ENCODE measurements around the gene MYORG. TPM values are rescaled to one million over a fixed set of nuclear protein-coding genes. Genes with fewer than 3 reads are reported as not detected.
A peak's percentile ranks its signal among the peaks of the same experiment; 100 is the strongest.
"Not testable (repeated sequence)": the region's sequence is repeated elsewhere in the genome, so short reads cannot be mapped to it uniquely, and the experiment has no call there.

The MYORG gene
- total RNA-seq, 1 donor from 2014 or later = 5.3 TPM

DNA sequence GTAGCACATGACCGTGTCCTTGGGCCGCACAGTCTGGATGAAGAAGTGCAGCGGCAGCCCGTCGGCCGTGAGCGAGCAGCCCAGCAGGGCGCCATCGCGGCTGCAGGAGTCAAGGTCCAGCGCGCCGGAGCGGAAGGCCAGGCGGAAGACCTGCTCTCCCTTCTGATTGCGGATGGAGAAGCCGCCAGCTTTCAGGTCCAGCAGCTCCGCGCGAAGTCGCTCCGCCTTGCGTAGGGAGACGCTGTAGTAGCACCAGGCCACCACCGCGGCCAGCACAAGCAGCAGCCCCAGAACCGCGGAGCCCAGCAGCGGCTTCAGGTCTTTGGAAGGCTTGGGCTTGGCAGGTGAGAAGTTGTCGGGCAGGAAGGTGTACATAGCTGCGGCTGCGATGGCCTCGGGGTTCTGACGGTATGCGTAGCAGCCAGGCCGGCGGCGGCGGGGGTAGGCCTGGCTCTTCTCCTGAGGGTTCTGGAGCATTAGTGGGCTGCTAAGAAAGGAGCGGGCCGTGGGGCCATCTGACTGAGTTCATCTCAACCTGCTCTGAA is 4.2 kb downstream of the MYORG start:
- intact Hi-C loops (cut with micrococcal nuclease) = no loop called here
- DNase-seq (no peak), ATAC-seq (no peak)

DNA sequence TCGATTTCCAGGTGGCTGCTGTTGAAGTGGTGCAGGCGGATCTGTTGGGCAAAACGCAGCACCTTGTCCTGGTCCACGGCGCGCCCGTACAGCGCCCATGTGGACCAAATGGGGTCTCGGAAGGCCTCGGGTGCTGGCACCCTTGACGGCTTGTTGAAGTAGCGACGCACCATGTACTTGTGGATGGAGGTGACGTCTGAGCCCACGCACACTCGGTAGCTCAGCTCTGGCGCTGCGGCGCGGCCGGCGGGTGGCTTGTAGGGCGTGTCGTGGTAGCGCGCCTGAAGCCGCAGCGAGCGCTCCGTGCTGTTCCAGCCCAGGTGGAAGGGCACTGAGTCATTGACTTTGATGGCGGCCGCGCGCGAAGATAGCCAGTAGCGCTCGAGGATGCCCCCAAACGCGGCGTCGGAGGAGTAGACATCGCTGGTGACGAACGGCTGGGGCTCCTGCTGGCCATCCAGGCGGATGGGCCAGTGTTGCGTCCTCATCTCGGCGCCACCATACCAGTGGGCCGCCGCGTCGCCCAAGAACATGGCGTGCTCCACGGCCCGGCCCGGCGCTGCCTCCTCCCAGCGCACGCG is 4.7 kb downstream of the MYORG start:
- no peak for DNase-seq
- intact Hi-C loops (cut with micrococcal nuclease) = no loop called here
- ATAC-seq = no peak

DNA sequence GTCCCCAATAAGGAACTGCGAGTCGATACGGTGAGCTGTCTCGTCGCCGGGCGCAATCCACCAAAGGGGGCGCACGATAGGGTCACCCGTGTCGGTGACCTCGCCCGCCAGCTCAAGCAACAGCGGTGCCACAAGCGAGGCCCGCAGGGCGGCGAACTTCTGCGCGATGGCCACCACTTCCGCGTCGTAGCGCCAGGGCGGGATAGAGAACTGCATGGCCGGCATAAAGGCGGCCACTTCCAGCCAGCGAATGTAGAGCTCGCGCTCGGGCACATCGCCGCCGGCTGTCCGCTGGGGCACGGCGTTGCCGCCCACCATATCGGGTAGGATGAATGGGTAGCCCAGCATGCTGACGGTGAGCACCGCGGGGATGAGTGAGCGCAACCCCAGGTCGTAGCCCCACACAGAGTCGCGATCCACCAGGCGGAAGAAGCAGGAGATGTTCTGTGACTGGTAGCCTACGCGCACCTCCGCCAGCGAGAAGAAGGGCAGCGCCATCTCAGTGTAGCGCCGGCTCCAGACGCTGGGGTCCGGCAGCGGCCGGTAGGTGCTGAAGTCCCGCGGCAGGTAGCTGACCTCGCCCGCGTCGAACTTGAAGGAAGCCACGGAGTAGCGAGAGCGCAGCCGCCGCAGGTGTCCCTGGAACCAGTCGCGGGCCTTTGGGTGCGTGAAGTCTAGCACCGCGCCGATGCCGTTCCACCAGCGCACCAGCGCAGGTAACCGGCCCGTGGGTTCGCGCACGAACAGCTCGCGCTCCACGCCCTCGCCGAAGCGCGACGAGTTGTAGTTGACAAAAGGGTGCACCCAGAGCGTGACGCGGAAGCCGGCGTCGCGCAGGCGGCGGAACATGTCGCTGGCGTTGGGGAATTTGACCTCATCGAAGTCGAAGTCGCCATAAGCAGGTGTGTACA is 5.5 kb downstream of the MYORG start:
- DNase-seq = no peak
- intact Hi-C loops (cut with micrococcal nuclease) = no loop called here
- ATAC-seq = no peak

DNA sequence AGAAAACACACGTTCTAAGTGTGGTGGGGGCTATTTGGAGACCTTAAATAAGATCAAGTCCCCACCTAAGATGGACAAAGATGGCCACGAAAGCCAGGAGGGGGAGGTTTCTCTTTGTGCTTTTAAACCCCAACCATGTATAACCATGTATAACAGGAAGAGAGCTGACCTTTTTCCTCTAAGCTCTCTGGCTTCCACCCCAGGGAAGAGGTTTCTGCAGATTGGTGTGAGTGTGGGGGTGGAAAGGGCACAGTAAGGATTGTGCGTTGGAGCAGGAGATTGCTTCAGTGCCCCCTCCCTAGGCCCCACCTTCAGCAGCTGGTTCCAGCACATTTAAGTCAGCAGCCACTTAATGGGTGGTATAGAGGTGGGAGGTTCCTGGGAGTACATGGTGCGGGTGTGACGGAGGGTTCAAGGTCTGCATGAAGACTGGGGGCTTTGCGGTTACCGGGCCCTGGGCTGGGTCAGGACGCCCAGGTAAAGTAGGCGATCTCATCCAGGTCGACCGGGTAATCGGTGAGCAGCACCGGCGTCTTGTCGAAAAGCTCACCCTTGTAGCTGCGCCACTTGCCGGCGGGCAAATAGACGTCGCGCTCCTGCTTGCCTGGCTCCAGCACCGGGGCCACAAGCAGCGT is 6.2 kb downstream of the MYORG start:
- ATAC-seq = no peak
- no peak for DNase-seq
- intact Hi-C loops (cut with micrococcal nuclease) = no loop called here

DNA sequence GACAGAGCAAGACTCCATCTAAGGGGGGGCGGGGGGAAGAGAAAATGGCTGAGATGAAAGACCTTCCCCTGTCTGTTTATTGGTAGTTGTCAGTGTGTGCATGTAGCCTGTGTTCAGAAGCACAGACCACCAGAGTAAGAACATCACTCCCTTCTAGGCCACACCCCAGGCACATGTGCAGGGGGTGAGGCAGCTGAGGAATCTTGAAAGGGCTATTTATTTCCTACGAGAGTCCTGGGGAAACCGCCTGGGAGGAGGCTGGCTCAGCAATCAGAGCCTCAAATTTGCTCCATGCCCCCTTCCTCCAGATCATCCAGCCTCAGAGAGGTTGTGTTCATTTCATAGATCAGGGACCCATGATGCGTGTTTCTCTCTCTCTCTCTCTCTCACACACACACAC is 7.1 kb downstream of the MYORG start:
- no peak for DNase-seq
- ATAC-seq = no peak
- intact Hi-C loops (cut with micrococcal nuclease) = no loop called here

DNA sequence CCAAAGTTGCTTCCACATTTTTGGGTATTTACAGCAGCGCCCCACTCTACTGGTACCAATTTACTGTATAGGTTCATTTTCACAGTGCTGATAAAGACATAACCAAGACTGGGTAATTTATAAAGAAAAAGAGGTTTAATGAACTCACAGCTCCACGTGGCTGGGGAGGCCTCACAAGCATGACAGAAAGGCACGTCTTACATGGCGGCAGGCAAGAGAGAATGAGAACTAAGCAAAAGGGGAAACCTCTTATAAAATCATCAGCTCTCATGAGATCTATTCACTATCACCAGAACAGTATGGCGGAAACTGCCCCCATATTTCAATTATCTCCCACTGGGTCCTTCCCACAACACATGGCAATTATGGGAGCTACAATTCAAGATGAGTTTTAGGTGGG is 7.9 kb downstream of the MYORG start:
- DNase-seq; intact Hi-C loops (cut with micrococcal nuclease): not testable (repeated sequence)

DNA sequence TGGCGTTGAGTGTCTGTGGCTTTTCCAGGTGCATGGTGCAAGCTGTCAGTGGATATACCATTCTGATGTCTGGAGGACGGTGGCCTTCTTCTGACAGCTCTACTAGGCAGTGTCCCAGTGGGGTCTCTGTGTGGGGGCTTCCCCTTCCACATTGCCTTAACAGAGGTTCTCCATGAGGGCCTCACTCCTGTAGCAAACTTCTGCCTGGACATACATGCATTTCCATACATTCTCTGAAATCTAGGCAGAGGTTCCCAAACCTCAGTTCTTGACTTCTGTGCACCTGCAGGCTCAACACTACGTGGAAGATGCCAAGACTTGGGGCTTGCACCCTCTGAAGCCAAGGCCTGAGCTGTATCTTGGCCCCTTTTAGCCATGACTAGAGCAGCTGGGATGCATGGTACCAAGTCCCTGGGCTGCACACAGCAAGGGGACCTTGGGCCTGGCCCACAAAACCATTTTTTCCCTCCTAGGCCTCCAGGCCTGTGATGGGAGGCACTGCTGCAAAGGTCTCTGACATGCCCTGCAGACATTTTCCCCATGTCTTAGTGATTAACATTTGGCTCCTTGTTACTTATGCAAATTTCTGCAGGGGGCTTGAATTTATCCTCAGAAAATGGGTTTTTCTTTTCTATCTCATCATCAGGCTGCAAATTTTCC is 8.8 kb downstream of the MYORG start:
- ATAC-seq; intact Hi-C loops (cut with micrococcal nuclease); DNase-seq: not testable (repeated sequence)

More for the DNA sequence above, 7.9 kb downstream of the MYORG start:
- not testable (repeated sequence) for ATAC-seq

DNA sequence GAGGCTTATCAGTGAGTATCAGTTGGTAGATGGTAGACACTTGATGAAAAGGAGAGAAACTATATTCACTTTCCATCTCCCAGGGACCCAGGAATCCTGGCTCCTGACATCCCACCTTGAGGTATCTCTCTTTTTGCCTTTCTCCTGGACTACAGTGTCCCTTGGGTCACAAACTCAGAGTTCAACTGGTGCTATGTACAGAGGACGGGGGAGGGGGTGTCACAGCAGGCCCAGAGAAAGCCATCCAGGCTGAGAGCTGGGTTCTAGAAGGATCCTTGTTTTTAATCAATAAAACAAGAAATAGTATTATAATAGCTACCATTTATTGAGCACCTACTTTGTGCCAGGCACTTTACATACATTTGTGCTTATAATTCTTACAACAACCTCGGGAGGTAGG is 10.3 kb downstream of the MYORG start:
- intact Hi-C loops (cut with micrococcal nuclease) = no loop called here
- no peak for DNase-seq
- ATAC-seq = no peak

DNA sequence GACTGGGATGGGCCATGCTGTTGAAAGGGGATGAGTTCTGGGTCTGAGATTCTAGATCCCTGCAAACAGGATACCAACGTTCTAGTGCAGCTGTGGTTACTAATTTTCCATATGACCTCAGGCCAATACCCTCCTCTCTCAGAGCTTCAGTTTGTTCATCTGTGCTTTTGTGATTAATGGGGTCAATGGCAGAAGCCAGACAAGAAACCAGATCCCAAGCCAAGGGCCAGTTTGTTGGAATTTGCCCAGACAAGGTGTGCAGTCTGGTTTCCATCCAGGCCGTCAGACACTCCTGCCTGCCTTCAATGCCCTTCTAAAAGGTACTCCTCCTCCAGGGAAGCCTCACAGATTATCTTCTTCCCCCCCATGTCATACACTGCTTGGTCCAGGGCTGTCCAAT is 11.4 kb downstream of the MYORG start:
- ATAC-seq = no peak
- DNase-seq = no peak
- intact Hi-C loops (cut with micrococcal nuclease) = no loop called here

DNA sequence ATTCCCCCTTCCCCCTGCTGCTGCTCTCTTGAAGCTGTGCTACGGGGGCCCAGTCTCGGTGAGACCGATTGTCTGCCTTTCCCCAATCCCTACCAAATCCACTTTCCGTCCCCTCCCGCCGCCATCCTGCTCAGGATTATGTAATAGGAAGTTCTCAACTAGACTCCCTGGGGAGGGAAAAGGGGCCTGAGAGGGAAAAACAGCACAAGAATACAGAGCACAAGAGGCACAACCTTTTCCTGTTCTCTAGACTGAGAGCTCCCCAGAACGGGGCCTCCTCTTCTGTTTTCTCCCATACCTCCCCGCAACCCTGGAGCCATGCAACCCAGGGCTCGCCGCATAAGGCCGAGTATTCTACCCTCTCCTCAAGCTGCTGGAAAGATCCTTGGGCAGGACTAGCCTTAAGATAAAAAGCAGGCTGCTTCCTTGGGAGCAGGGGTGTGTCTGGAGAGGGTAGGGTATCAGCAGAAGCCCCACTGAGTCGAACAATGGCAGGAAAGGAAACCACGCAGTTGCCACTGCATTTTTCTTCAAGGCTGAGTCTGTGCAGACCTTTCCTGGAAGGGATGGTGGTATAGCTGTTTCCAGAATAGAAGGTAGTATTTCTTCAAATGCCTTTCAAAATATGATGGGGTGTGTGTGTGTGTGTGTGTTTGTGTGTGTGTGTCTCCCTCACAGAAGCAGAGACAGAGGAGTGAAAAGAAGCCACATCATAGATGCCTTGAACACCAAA is 12.9 kb downstream of the MYORG start:
- ATAC-seq (peak; percentile 91), DNase-seq (peak; percentile 47)
- intact Hi-C loops (cut with micrococcal nuclease) = no loop called here

DNA sequence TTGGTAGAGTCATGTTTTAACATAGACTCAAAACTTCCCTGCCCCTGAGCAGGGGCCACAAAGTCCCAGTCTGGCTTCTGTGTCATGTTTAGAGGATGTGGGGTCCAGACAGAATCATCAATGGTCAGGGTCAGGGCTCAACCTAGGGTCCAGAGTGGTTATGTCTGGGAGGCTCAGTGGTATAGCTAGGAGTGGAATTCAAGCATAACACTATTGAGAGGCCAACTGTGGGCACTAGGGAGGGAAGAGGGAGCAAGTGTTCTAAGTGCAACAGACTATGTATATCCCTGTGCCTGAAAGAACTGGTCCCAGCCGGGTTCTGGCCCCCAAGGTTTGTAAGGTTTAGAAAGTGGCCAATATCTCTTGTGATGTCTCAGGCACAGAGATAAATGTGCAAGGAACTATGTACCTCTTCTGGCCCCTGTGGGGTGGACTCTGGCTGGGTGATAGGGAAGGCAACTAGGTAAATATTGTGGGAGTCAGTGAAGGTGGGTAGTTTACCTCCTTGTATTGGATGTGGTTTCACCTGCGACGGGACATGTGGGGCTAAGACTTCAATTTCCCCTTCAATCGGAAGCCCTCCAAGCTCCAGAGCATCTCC is 14.0 kb downstream of the MYORG start:
- intact Hi-C loops (cut with micrococcal nuclease) = no loop called here
- DNase-seq (no peak), ATAC-seq (no peak)

DNA sequence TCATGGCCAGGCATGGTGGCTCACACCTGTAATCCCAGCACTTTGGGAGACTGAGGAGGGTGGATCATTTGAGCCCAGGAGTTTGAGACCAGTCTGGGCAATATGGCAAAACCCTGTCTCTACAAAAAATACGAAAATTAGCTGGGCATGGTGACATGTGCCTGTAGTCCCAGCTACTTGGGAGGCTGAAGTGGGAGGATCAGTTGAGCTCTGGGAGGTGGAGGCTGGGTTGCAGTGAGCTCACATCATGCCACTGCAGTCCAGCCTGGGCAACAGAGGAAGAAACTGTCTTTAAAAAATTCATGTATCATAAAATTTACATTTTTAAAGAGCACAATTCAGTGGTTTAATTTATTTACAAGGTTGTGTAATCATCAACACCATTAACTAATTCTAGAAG is 23.7 kb downstream of the MYORG start:
- DNase-seq; intact Hi-C loops (cut with micrococcal nuclease); ATAC-seq: not testable (repeated sequence)

DNA sequence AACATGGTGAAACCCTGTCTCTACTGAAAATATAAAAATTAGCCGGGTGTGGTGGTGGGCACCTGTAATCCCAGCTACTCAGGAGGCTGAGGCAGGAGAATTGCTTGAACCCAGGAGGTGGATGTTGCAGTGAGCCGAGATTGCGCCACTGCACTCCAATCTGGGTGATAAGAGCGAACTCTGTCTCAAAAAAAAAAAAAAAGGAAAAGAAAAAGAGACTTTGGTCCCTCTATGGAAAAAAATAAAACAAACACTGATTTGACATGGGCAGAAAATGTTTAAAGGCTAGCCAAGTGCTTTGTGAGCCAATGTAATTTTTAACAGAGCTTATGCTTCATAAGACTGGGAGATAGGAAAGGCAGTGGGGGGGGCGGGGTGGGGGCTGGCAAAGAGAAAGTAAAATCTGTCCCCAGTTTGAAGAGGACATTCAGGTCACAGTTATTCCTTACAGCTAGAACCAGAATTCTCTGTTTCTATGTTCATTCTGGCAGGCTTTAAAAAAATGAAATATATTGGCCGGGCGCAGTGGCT is 24.5 kb downstream of the MYORG start:
- ATAC-seq; intact Hi-C loops (cut with micrococcal nuclease); DNase-seq: not testable (repeated sequence)

DNA sequence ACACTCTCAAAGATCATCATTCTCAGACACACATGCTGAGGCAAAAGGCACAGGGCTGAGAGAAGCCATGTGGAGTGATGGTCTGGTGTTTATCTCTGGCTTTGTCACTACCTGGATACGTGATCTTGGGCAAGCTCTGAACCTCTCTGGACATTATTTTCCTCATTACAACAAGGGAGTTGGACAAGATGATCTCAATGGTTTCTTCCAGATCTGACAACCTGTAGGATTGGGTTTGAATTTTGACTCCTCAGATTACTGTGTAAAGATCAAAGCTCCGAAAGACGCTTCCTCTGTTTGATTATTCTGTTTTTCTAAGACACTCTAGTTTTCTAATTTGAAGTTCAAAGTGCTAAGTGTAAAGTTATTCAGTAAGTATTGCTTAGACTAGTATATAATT is 27.4 kb downstream of the MYORG start:
- ATAC-seq = no peak
- DNase-seq = no peak
- intact Hi-C loops (cut with micrococcal nuclease) = no loop called here

DNA sequence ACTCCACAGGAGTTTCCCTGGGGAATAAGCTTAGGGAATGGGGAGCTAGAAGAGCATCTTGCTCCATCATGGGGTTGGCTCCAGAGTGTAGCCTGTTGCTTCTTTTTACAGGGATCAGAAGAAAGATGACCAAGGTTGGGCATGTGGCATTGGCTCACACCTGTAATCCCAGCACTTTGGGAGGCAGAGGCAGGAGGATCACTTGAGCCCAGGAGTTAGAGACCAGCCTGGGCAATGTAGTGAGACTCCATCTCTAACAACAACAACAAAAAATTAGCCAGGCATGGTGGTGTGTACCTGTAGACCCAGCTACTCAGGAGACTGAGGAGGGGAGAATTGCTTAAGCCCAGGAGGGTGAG is 28.9 kb downstream of the MYORG start:
- DNase-seq = no peak
- no peak for ATAC-seq
- intact Hi-C loops (cut with micrococcal nuclease) = no loop called here

DNA sequence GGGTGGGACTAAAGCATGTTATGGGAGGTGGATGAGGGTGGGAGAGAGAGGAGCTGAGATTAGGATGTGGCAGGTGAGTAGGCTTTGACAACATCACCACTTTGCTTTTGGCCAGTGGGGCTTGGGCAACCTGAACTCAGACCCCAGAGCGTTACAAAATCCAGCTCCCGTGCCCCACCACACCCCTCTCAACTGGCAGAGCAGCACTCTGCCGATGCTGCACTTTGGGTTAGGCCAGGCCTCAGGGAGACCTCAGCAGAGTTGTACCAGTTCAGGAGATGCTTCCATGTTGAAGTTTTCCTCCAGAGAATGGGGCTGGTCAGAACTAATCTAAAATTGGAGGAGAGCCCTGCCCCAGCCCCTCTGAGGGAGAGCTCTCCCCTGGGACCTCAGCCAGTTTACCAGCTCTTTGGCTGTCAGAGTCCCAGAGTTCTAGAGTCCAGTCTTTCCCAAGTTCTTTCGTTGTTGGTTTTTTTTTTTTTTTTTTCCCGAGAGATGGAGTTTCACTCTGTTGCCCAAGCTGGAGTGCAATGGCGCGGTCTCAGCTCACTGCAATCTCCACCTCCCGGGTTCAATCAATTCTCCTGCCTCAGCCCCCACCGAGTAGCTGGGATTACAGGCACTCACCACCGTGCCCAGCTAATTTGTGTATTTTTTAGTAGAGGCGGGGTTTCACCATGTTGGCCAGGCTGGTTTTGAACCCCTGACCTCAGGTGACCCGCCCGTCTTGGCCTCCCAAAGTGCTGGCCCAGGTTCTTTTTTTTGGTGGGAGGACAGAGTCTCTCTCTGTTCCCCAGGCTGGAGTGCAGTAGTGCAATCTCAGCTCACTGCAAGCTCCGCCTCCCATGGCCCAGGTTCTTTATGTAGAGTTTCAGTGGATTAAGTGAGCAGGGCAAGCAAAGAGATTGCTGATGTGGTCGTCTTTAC is 29.6 kb downstream of the MYORG start:
- intact Hi-C loops (cut with micrococcal nuclease) = no loop called here
- DNase-seq = no peak

DNA sequence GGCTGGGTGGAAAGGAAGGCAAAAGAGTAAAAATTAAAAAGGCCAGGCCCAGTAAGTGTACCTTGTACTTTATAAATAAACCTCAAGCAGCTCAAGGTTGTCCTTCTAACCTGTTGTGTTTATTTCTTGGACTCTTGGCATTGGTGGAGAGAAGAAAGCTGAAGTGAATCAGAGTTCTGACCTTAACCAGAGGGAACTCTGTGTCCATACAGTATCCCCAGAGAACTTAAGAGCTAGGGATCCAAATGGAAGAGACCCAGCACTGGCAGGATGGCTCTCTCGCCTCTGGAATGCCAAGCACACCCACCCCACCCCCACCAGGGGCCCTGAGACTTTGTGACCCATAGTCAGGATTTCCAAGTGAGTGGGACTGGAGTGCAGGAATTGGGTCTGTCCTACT is 33.1 kb downstream of the MYORG start:
- peak; percentile 2 for ATAC-seq
- intact Hi-C loops (cut with micrococcal nuclease) = no loop called here

More for the DNA sequence above, 29.6 kb downstream of the MYORG start:
- ATAC-seq = no peak

More for the DNA sequence above, 33.1 kb downstream of the MYORG start:
- no peak for DNase-seq

All from left ventricle myocardium superior (tissue), 1 donor.